Brain microvascular endothelial cell (primary cell): Measurements from ENCODE around the gene PCYT1A.
"Not testable (repeated sequence)": the region's sequence is repeated elsewhere in the genome, so short reads cannot be mapped to it uniquely, and the experiment has no call there.

Experiments
- DNase-seq: peaks from one replicate; pipeline ENCODE4 v3.0.0-alpha.2; 2020
- H3K27ac ChIP-seq: fragments of 250-450 bp; sonication (Bioruptor Pico); 2 replicates; pipeline ENCODE4 v1.5.1; 2020; ENCODE audit warnings: mild to moderate bottlenecking, moderate library complexity
- H3K27me3 ChIP-seq: fragments of 250-450 bp; sonication (Bioruptor Pico); replicated peaks from 2 replicates; pipeline ENCODE4 v1.5.1; 2020; ENCODE audit warnings: mild to moderate bottlenecking
- H3K36me3 ChIP-seq: fragments of 250-450 bp; sonication (Bioruptor Pico); replicated peaks from 2 replicates; pipeline ENCODE4 v1.5.1; 2020; ENCODE audit warnings: mild to moderate bottlenecking
- H3K4me3 ChIP-seq: 2 replicates; pipeline ENCODE4 v1.5.1; 2011; ENCODE audit warnings: low read depth, mild to moderate bottlenecking, control low read depth, low read length, moderate library complexity
- CTCF ChIP-seq: IDR thresholded peaks from 2 replicates; pipeline ENCODE4 v1.5.1; 2011; ENCODE audit warnings: low read depth, mild to moderate bottlenecking, moderate library complexity, low read length, control low read depth, inconsistent platforms; ENCODE audit errors: missing control alignments
- in situ Hi-C: cut with HindIII; loops from 2 replicates; pipeline ENCODE4 v1.10.0; 2017; ENCODE audit warnings: low sequenced_read_pairs, low pct_ligation_motif_present

PCYT1A gene

GRCh38 chr3:196192036-196192523 lies 95.4 kb downstream of the PCYT1A start:
- H3K4me3 ChIP-seq = no peak overlapping the region

GRCh38 chr3:196189566-196190347 lies 97.8 kb downstream of the PCYT1A start:
- Histone ChIP-seq H3K27ac (no peak overlapping the region), H3K27me3 (no peaks in the 10 kb centered on the region), H3K4me3 (no peak overlapping the region), H3K36me3 (no peaks in the 10 kb centered on the region)
- in situ Hi-C loops = no loop called here
- DNase-seq = no peak
- TF ChIP-seq CTCF = no peak

More at GRCh38 chr3:196192036-196192523, 95.4 kb downstream of the PCYT1A start:
- H3K36me3 ChIP-seq = no peaks in the 10 kb centered on the region
- in situ Hi-C loops = no loop called here
- H3K27ac ChIP-seq = no peak overlapping the region
- no peaks in the 10 kb centered on the region for H3K27me3 ChIP-seq
- no peak for DNase-seq
- TF ChIP-seq CTCF = peak; percentile 18

GRCh38 chr3:196186651-196187573 lies 100.6 kb downstream of the PCYT1A start:
- DNase-seq = no peak
- no peak for TF ChIP-seq CTCF
- Histone ChIP-seq H3K4me3 (no peak overlapping the region), H3K27me3 (no peaks in the 10 kb centered on the region), H3K36me3 (no peaks in the 10 kb centered on the region), H3K27ac (no peak overlapping the region)
- in situ Hi-C loops = no loop called here

- in situ Hi-C loops = no loop called here
- DNase-seq = no peak
- no peaks in the 10 kb centered on the region for H3K27me3 ChIP-seq
- H3K27ac ChIP-seq = no peak overlapping the region
- H3K4me3 ChIP-seq = no peak overlapping the region
- no peaks in the 10 kb centered on the region for H3K36me3 ChIP-seq
- TF ChIP-seq CTCF = no peak
These were observed 102.6 kb downstream of the PCYT1A start for GRCh38 chr3:196184881-196185280.

- DNase-seq, H3K4me3 ChIP-seq, H3K27me3 ChIP-seq, H3K27ac ChIP-seq, in situ Hi-C loops, H3K36me3 ChIP-seq: not testable (repeated sequence)
These were observed 103.4 kb downstream of the PCYT1A start for GRCh38 chr3:196184169-196184432.

- no peak for TF ChIP-seq CTCF
- DNase-seq = no peak
- Histone ChIP-seq H3K27me3 (no peaks in the 10 kb centered on the region), H3K4me3 (no peak overlapping the region), H3K36me3 (no peaks in the 10 kb centered on the region), H3K27ac (no peak overlapping the region)
- in situ Hi-C loops = no loop called here
These were observed 106.4 kb downstream of the PCYT1A start for GRCh38 chr3:196181127-196181546.
